Stomach (tissue), 9 donors: ENCODE data around the gene CTDSPL. TPM values are rescaled to one million over a fixed set of nuclear protein-coding genes. Genes with fewer than 3 reads are reported as not detected.

ENCODE experiments used
- DNase-seq, 2 donors: peaks; one replicate each; pipeline versions ENCODE4 v3.0.0 to v3.0.0-alpha.2; 2013 to 2019
- H3K27ac ChIP-seq, 5 donors: fragments of 200-600 bp in 4 of 5; sonication (generic) in 4 of 5; one replicate each; pipeline ENCODE4 v1.5.1; 2013 to 2019; ENCODE audit warnings: mild to moderate bottlenecking in 1 of 5, moderate library complexity in 1 of 5
- H3K27me3 ChIP-seq, 3 donors: fragments of 200-600 bp; sonication (generic); one replicate each; pipeline ENCODE4 v1.5.1; 2017 to 2019; ENCODE audit warnings: mixed run types in 1 of 3
- H3K36me3 ChIP-seq, 4 donors: fragments of 200-600 bp; sonication (generic); 1 replicate in 3 of 4; 2 replicates in 1 of 4; pipeline ENCODE4 v1.5.1; 2016 to 2019
- H3K4me1 ChIP-seq, 4 donors: fragments of 200-600 bp; sonication (generic); one replicate each; pipeline ENCODE4 v1.5.1; 2016 to 2019
- H3K4me3 ChIP-seq, 4 donors: fragments of 200-600 bp; sonication (generic) in 3 of 4; one replicate each; pipeline ENCODE4 v1.5.1; 2016 to 2019; ENCODE audit warnings: mild to moderate bottlenecking in 1 of 4
- H3K9me3 ChIP-seq, 4 donors: fragments of 200-600 bp; sonication (generic); one replicate each; pipeline ENCODE4 v1.5.1; 2016 to 2019
- EP300 ChIP-seq: sonication (generic); formaldehyde crosslinking; IDR thresholded peaks from one replicate; pipeline ENCODE4 v1.6.1; 2017; ENCODE audit warnings: antibody characterized with exemption
- POLR2A ChIP-seq, 4 donors: fragments of 450-650 bp; IDR thresholded peaks; one replicate each; pipeline ENCODE4 v1.6.1; 2016; ENCODE audit warnings: antibody characterized with exemption in 4 of 4, control low read depth in 2 of 4, mild to moderate bottlenecking in 1 of 4, moderate library complexity in 1 of 4
- POLR2AphosphoS5 ChIP-seq, 3 donors: sonication (generic); formaldehyde crosslinking; IDR thresholded peaks; one replicate each; pipeline ENCODE4 v1.6.1; 2016; ENCODE audit warnings: antibody characterized with exemption in 3 of 3
- WGBS, 5 donors: extraction: QIAGEN DNeasy Blood & Tissue Kit in 3 of 5; methylation state at CpG; one replicate each; pipeline versions ENCODE4 v1.1.5 to v1.1.7; 2013 to 2018; 5-methylcytosine and 5-hydroxymethylcytosine counted together
- intact Hi-C: fragments of 100-400 bp; cut with DNase I; formaldehyde crosslinking; loops from one replicate; pipeline ENCODE4 v1.15.1; 2023; ENCODE audit warnings: low total_unique reads
- polyA plus RNA-seq, 3 donors: library from polyadenylated mRNA; stranded (reverse); fragments of 200-250 nt; gene quantifications; one replicate each; pipeline ENCODE4 v1.2.3, GENCODE V29; 2013
- total RNA-seq, 5 donors: library from RNA; depleted of rRNA; stranded (reverse); fragments of >200 nt; gene quantifications; one replicate each; pipeline versions ENCODE4 v1.1.0 to v1.2.3, GENCODE V29; 2014 to 2016
- TF ChIP-seq, protein P1 (sequence below), 7 experiments: fragments of 450-650 bp in 4 of 7; fragments of 200-600 bp in 3 of 7; sonication (generic) in 3 of 7; IDR thresholded peaks; one replicate each; pipeline ENCODE4 v1.5.1; 2016 to 2019; ENCODE audit warnings: antibody characterized with exemption in 7 of 7, control low read depth in 2 of 7, mild to moderate bottlenecking in 1 of 7
- donor health status: healthy with polysubstance abuse.
- donor health status: Bipolar disorder and iron deficiency.
- donor health status: healthy.

CTDSPL gene
- total and polyA plus RNA-seq, 8 donors, result 13.4 to 54.9 (median 30.2) TPM

DNA sequence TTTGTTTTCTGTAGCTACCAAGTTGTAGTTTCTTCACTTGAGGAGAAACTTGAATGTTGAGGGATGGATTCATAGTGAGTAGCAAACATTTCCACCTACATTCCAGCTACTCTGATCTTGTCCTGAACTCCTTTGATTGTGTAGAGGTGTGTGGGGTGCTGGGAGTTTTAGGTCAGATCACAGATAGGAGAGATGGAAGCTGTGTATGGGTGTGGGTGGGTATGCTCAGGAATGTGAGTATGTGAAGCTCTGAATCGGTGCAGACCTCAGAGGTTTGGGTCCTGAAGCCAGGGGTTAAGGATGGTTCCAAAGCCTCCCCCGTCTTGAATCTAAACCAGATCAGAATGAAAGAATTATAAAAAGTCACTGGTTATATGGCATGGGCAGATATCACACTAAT, 76.3 kb downstream of the CTDSPL start:
- TF ChIP-seq EP300, result no peak
- no peak for TF ChIP-seq POLR2AphosphoS5 (IDR thresholded peaks at IDR 0.05)
- no peak for TF ChIP-seq POLR2A (IDR thresholded peaks at IDR 0.05)
- TF ChIP-seq, protein P1, sequence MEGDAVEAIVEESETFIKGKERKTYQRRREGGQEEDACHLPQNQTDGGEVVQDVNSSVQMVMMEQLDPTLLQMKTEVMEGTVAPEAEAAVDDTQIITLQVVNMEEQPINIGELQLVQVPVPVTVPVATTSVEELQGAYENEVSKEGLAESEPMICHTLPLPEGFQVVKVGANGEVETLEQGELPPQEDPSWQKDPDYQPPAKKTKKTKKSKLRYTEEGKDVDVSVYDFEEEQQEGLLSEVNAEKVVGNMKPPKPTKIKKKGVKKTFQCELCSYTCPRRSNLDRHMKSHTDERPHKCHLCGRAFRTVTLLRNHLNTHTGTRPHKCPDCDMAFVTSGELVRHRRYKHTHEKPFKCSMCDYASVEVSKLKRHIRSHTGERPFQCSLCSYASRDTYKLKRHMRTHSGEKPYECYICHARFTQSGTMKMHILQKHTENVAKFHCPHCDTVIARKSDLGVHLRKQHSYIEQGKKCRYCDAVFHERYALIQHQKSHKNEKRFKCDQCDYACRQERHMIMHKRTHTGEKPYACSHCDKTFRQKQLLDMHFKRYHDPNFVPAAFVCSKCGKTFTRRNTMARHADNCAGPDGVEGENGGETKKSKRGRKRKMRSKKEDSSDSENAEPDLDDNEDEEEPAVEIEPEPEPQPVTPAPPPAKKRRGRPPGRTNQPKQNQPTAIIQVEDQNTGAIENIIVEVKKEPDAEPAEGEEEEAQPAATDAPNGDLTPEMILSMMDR (IDR thresholded peaks at IDR 0.05), result no peak
- H3K4me3 ChIP-seq, result no peak overlapping the region
- no peaks in the 10 kb centered on the region for H3K9me3 ChIP-seq
- 69 to 86% (median 77%) methylated on average over 2 of the region's 2 CpGs for WGBS, 5 donors
- peak overlapping the region in 1 of 5 donors; percentile 7 for H3K27ac ChIP-seq
- H3K36me3 ChIP-seq, result no peaks in the 10 kb centered on the region
- intact Hi-C loops, result no loop called here
- DNase-seq, result no peak
- H3K4me1 ChIP-seq, result peaks cover 44 to 89% (median 60%) of the 10 kb centered on the region in 4 donors
- H3K27me3 ChIP-seq, result no peaks in the 10 kb centered on the region

DNA sequence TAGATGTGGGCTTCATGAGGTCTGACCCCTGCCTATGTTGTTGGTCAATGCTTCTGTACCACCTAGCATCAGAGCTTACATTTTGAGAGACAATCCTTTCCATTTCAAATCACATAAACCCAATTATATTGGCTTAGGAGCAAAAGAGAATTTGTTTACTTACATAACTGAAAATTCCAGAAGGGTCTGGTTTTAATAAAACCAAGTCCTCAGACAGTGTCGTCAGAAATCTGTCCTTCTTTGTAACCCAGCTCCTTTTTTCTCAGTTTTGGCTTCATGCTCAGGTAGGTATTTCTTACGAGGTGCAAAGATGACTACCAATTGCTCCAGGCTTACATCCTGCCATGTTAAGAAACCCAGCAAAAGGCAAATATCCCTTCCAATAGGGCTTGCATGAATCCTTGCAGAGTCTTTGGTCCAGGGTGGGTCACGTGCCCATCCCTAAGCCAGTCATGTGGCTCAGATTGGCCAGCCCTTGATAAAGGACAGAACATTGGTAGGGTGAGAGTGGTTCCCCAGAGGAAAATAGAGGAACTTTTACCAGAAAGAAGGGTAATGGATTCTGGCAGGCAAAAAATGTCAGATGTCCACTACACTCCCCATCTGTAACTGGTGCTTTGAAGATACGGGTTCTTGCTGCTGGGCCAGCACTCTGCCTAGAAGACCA, 78.7 kb downstream of the CTDSPL start:
- intact Hi-C loops, result no loop called here
- H3K4me1 ChIP-seq, result peaks cover 53 to 97% (median 69%) of the 10 kb centered on the region in 4 donors
- H3K9me3 ChIP-seq, result no peaks in the 10 kb centered on the region
- TF ChIP-seq EP300 (no peak), POLR2A (IDR thresholded peaks at IDR 0.05) (no peak), POLR2AphosphoS5 (IDR thresholded peaks at IDR 0.05) (no peak)
- TF ChIP-seq, protein P1 (IDR thresholded peaks at IDR 0.05), result no peak
- H3K27ac ChIP-seq, result peak overlapping the region in 2 of 5 donors; percentile 9 to 40
- DNase-seq, result no peak
- no peak overlapping the region for H3K4me3 ChIP-seq
- 83 to 93% (median 90%) methylated on average over 4 of the region's 4 CpGs for WGBS, 5 donors
- no peaks in the 10 kb centered on the region for H3K36me3 ChIP-seq
- H3K27me3 ChIP-seq, result no peaks in the 10 kb centered on the region

DNA sequence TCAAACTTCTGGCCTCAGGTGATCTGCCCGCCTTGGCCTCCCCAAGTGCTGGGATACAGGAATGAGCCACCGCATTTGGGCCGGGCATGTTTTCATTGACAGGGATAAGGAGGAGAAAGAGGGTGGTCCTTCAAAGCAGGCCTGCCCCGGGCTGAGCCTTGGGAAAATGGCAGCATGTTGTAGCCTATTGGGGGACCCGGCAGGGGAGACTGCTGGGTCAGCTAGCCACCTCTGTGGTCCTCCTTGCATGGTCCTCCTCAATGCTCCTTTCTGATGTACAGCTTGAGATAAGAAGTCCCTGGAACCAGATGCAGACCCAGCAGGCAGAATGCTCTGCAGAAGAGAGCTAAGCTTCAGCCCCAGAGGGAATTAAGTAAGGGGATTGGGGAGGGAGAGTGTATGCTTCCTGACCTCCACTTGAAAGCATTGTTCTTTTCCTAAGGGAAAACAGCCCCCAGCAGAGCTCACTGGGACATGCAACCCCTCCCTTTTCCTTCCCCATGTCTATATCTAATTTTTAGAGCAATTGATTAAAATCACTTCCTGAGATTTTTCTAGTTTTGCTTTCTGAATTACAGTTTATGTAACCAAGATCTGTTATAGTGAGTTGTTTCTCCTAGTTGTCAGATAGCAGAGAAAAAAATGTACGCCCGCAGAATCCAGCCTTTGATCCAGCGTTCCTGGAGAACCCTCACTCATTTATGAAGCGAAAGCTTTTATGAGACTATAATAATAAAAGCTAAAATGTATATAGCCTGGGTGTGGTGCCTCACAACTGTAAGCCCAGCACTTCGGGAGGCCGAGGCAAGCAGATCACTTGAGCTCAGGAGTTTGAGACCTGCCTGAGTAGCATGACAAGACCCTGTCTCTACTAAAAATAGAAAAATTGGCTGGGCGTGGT, 80.2 kb downstream of the CTDSPL start:
- intact Hi-C loops, result no loop called here
- 53 to 66% (median 58%) methylated on average over 12 of the region's 12 CpGs for WGBS, 5 donors
- H3K27me3 ChIP-seq, result no peaks in the 10 kb centered on the region
- H3K4me1 ChIP-seq, result peaks cover 53 to 97% (median 71%) of the 10 kb centered on the region in 4 donors
- no peak for DNase-seq
- H3K36me3 ChIP-seq, result no peaks in the 10 kb centered on the region
- no peak overlapping the region for H3K4me3 ChIP-seq
- TF ChIP-seq, protein P1 (IDR thresholded peaks at IDR 0.05), result no peak
- TF ChIP-seq POLR2A (IDR thresholded peaks at IDR 0.05) (no peak), POLR2AphosphoS5 (IDR thresholded peaks at IDR 0.05) (no peak), EP300 (no peak)
- H3K27ac ChIP-seq, result peak overlapping the region; percentile 20 to 84 (median 59)
- H3K9me3 ChIP-seq, result no peaks in the 10 kb centered on the region

DNA sequence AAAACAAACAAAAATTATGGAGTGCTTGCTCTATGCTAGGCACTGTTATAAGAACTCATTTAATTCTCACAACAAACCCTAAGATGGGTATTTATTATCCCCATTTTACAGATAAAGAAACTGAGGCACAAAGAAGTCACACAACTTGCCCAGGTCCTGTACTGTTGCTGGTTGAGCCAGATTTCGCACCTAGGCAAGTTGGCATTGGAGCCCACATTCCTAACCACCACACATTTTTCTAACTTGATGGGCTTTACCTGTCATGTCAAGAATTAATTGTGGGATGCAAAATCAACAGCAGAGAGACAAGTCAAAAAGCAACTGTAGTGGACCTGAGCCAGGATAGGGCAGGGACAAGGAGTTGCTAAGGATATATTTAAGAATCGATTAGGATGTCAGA, 81.0 kb downstream of the CTDSPL start:
- DNase-seq, result no peak
- H3K4me1 ChIP-seq, result peaks cover 51 to 92% (median 71%) of the 10 kb centered on the region in 4 donors
- no peak overlapping the region for H3K4me3 ChIP-seq
- TF ChIP-seq EP300, result no peak
- no peak for TF ChIP-seq POLR2AphosphoS5 (IDR thresholded peaks at IDR 0.05)
- TF ChIP-seq, protein P1 (IDR thresholded peaks at IDR 0.05), result no peak
- no peak for TF ChIP-seq POLR2A (IDR thresholded peaks at IDR 0.05)
- intact Hi-C loops, result no loop called here
- H3K27ac ChIP-seq, result peak overlapping the region in 4 of 5 donors; percentile 22 to 84 (median 75)
- no peaks in the 10 kb centered on the region for H3K36me3 ChIP-seq
- H3K9me3 ChIP-seq, result no peaks in the 10 kb centered on the region
- 83 to 95% (median 90%) methylated on average over 2 of the region's 2 CpGs for WGBS, 5 donors
- H3K27me3 ChIP-seq, result no peaks in the 10 kb centered on the region
